ENCODE measurements around the gene SMIM26.
"Not testable (repeated sequence)": the region's sequence is repeated elsewhere in the genome, so short reads cannot be mapped to it uniquely, and the experiment has no call there.

SMIM26 gene

GRCh38 chr20:18566892-18567738 is at the start of gene SMIM26:
TSS of gene SMIM26 (plus strand) at chr20:18567432. CDS start at chr20:18567479, 47 bp downstream.
- peak; percentile 88 for DNase-seq (ENCODE audit: low spot score)

- DNase-seq (ENCODE audit: low spot score), result not testable (repeated sequence)
Measured at GRCh38 chr20:18522066-18522465, 45.2 kb upstream of the SMIM26 start.

- no peak for DNase-seq (ENCODE audit: low spot score)
Measured at GRCh38 chr20:18523066-18523465, 44.2 kb upstream of the SMIM26 start.

- DNase-seq (ENCODE audit: low spot score), result peak; percentile 21
Measured at GRCh38 chr20:18524646-18525045, 42.6 kb upstream of the SMIM26 start.

- DNase-seq (ENCODE audit: low spot score), result not testable (repeated sequence)
Measured at GRCh38 chr20:18526761-18527160, 40.5 kb upstream of the SMIM26 start.

GRCh38 chr20:18527339-18527738 is 39.9 kb upstream of the SMIM26 start:
- no peak for DNase-seq (ENCODE audit: low spot score)

- DNase-seq (ENCODE audit: low spot score), result peak; percentile 29
Measured at GRCh38 chr20:18527836-18528235, 39.4 kb upstream of the SMIM26 start.

GRCh38 chr20:18529041-18529440 is 38.2 kb upstream of the SMIM26 start:
- no peak for DNase-seq (ENCODE audit: low spot score)

GRCh38 chr20:18532626-18533025 is 34.6 kb upstream of the SMIM26 start:
- no peak for DNase-seq (ENCODE audit: low spot score)

GRCh38 chr20:18533491-18533890 is 33.7 kb upstream of the SMIM26 start:
- DNase-seq (ENCODE audit: low spot score), result no peak

- DNase-seq (ENCODE audit: low spot score), result no peak
Measured at GRCh38 chr20:18533978-18534644, 33.1 kb upstream of the SMIM26 start.

GRCh38 chr20:18537651-18538050 is 29.6 kb upstream of the SMIM26 start:
- no peak for DNase-seq (ENCODE audit: low spot score)

- DNase-seq (ENCODE audit: low spot score), result no peak
Measured at GRCh38 chr20:18541741-18542140, 25.5 kb upstream of the SMIM26 start.

- no peak for DNase-seq (ENCODE audit: low spot score)
Measured at GRCh38 chr20:18543216-18543615, 24.0 kb upstream of the SMIM26 start.

- DNase-seq (ENCODE audit: low spot score), result no peak
Measured at GRCh38 chr20:18543932-18544331, 23.3 kb upstream of the SMIM26 start.

GRCh38 chr20:18545566-18545965 is 21.7 kb upstream of the SMIM26 start:
- DNase-seq (ENCODE audit: low spot score), result no peak

- no peak for DNase-seq (ENCODE audit: low spot score)
Measured at GRCh38 chr20:18548465-18548864, 18.8 kb upstream of the SMIM26 start.

- DNase-seq (ENCODE audit: low spot score), result no peak
Measured at GRCh38 chr20:18553746-18554145, 13.5 kb upstream of the SMIM26 start.

GRCh38 chr20:18567739-18568091 is 483 bp downstream of the SMIM26 start:
- no peak for DNase-seq (ENCODE audit: low spot score)

- no peak for DNase-seq (ENCODE audit: low spot score)
Measured at GRCh38 chr20:18571009-18571408, 3.8 kb downstream of the SMIM26 start.

- no peak for DNase-seq (ENCODE audit: low spot score)
Measured at GRCh38 chr20:18571578-18571977, 4.3 kb downstream of the SMIM26 start.

- no peak for DNase-seq (ENCODE audit: low spot score)
Measured at GRCh38 chr20:18577942-18578341, 10.7 kb downstream of the SMIM26 start.

GRCh38 chr20:18578581-18578980 is 11.3 kb downstream of the SMIM26 start:
- DNase-seq (ENCODE audit: low spot score), result no peak

- no peak for DNase-seq (ENCODE audit: low spot score)
Measured at GRCh38 chr20:18580012-18580411, 12.8 kb downstream of the SMIM26 start.
